HCT116 (cell line): ENCODE results near the gene NFASC. TPM values are rescaled to one million over a fixed set of nuclear protein-coding genes. Genes with fewer than 3 reads are reported as not detected.

Experiments
- ATAC-seq: fragments of 200-7000 bp; cut with Tn5 transposase; 2 replicates; pipeline ENCODE4 v1.9.1; 2020; ENCODE audit warnings: mild to moderate bottlenecking, moderate library complexity
- BruUV-seq: library from RNA; stranded (reverse); fragments of 400-500 nt; replicated peaks from 2 replicates; lab custom pipeline; 2021; lab: Mats Ljungman, UMichigan
- CTCF ChIA-PET: fragments of 300-600 bp; sonication (Branson Sonifier 250); formaldehyde crosslinking; loops from one replicate; lab custom pipeline; 2021; ENCODE audit warnings: antibody characterized with exemption; lab: Charles Lee
- POLR2A ChIA-PET: fragments of 300-600, 350-600 bp; sonication (Branson Sonifier 250); formaldehyde crosslinking; loops from one replicate; lab custom pipeline; 2021; ENCODE audit warnings: antibody characterized with exemption; lab: Charles Lee
- RAD21 ChIA-PET, 2 experiments: fragments of 300-600 bp; sonication (Branson Sonifier 250); formaldehyde crosslinking; loops; one replicate each; lab custom pipeline; 2023; ENCODE audit warnings: low total read pairs in 2 of 2; ENCODE audit not compliant: uncharacterized antibody in 2 of 2, unreplicated experiment in 2 of 2, low non-redundant PET in 1 of 2; lab: Charles Lee
- DNase-seq: peaks from one replicate; pipeline ENCODE4 v3.0.0-alpha.2; 2010; ENCODE audit warnings: low read depth, low spot score
- H2AFZ ChIP-seq: fragments of 200-600 bp; shearing (Covaris generic), sonication (generic); 2 replicates; pipeline ENCODE4 v1.6.1; 2017; ENCODE audit warnings: low read depth, mixed run types, mixed read lengths, antibody characterized with exemption, low read length; ENCODE audit not compliant: poor library complexity, severe bottlenecking
- H3K27ac ChIP-seq: 2 replicates; pipeline ENCODE4 v1.5.1; 2012; ENCODE audit warnings: low read depth, low read length
- H3K27me3 ChIP-seq: fragments of 200-600 bp; sonication (generic); 2 replicates; pipeline ENCODE4 v1.6.1; 2016; ENCODE audit warnings: mixed run types, low read length, mixed read lengths; ENCODE audit not compliant: insufficient read depth
- H3K36me3 ChIP-seq, 2 experiments: fragments of 200-500 bp in 1 of 2; fragments of 200-600 bp in 1 of 2; sonication (Bioruptor generic) in 1 of 2; sonication (generic) in 1 of 2; 2 replicates each; pipeline versions ENCODE4 v1.5.1 to v1.6.1; 2014 to 2016; ENCODE audit warnings: low read length in 2 of 2, inconsistent platforms in 1 of 2, mixed read lengths in 1 of 2, mixed run types in 1 of 2; ENCODE audit not compliant: insufficient read depth in 2 of 2, control insufficient read depth in 1 of 2
- H3K4me1 ChIP-seq, 2 experiments: fragments of 200-600 bp in 1 of 2; sonication (generic) in 1 of 2; 2 replicates each; pipeline versions ENCODE4 v1.5.1 to v1.6.1; 2012 to 2017; ENCODE audit warnings: low read length in 2 of 2, inconsistent platforms in 1 of 2, mild to moderate bottlenecking in 1 of 2, mixed read lengths in 1 of 2, mixed run types in 1 of 2, moderate library complexity in 1 of 2; ENCODE audit not compliant: insufficient read depth in 2 of 2, control insufficient read depth in 1 of 2
- H3K4me2 ChIP-seq: fragments of 200-600 bp; sonication (generic); 2 replicates; pipeline ENCODE4 v1.6.1; 2017; ENCODE audit warnings: mixed run types, low read length, mixed read lengths
- H3K4me3 ChIP-seq, 2 experiments: fragments of 200-600 bp in 1 of 2; sonication (generic) in 1 of 2; replicated peaks in 1 of 2; 2 replicates each; pipeline ENCODE4 v1.5.1; 2011 to 2016; ENCODE audit warnings: low read length in 2 of 2, control low read depth in 1 of 2, low read depth in 1 of 2, mild to moderate bottlenecking in 1 of 2, mixed read lengths in 1 of 2, mixed run types in 1 of 2
- H3K79me2 ChIP-seq: fragments of 200-600 bp; sonication (generic); 2 replicates; pipeline ENCODE4 v1.6.1; 2017; ENCODE audit warnings: mild to moderate bottlenecking, mixed run types, low read length, moderate library complexity, mixed read lengths; ENCODE audit not compliant: insufficient read depth
- H3K9ac ChIP-seq: fragments of 200-600 bp; sonication (generic); 2 replicates; pipeline ENCODE4 v1.6.1; 2016; ENCODE audit warnings: low read length, mixed read lengths
- H3K9me2 ChIP-seq: fragments of 200-600 bp; sonication (generic), shearing (Covaris generic); 2 replicates; pipeline ENCODE4 v1.6.1; 2017; ENCODE audit warnings: mixed run types, mild to moderate bottlenecking, moderate library complexity; ENCODE audit not compliant: insufficient read depth
- H3K9me3 ChIP-seq, 2 experiments: fragments of 200-500 bp in 1 of 2; fragments of 200-600 bp in 1 of 2; sonication (Bioruptor generic) in 1 of 2; sonication (generic) in 1 of 2; 2 replicates each; pipeline ENCODE4 v1.6.1; 2014 to 2017; ENCODE audit warnings: low read length in 2 of 2, mixed read lengths in 2 of 2, inconsistent platforms in 1 of 2, low read depth in 1 of 2, mild to moderate bottlenecking in 1 of 2, mixed run types in 1 of 2, moderate library complexity in 1 of 2; ENCODE audit not compliant: control insufficient read depth in 1 of 2, insufficient read depth in 1 of 2
- H4K20me1 ChIP-seq: fragments of 200-600 bp; sonication (generic), shearing (Covaris generic); 2 replicates; pipeline ENCODE4 v1.6.1; 2017; ENCODE audit warnings: mixed run types, mild to moderate bottlenecking, moderate library complexity; ENCODE audit not compliant: insufficient read depth
- CEBPB ChIP-seq: IDR thresholded peaks from 2 replicates; pipeline ENCODE4 v1.6.1; 2012; ENCODE audit warnings: low read depth
- CTCF ChIP-seq, 3 experiments: fragments of 200-600 bp in 1 of 3; sonication (generic) in 1 of 3; IDR thresholded peaks in 2 of 3; conservative IDR thresholded peaks in 1 of 3; 2 replicates each; pipeline ENCODE4 v1.5.1; 2012 to 2017; ENCODE audit warnings: low read depth in 2 of 3, low read length in 2 of 3, antibody characterized with exemption in 1 of 3, borderline replicate concordance in 1 of 3, control low read depth in 1 of 3, mild to moderate bottlenecking in 1 of 3, mixed read lengths in 1 of 3, mixed run types in 1 of 3, moderate library complexity in 1 of 3; ENCODE audit not compliant: insufficient read depth in 1 of 3
- ELF1 ChIP-seq: IDR thresholded peaks from 2 replicates; pipeline ENCODE4 v1.6.1; 2012; ENCODE audit warnings: low read depth, borderline replicate concordance
- EZH2 ChIP-seq: fragments of 200-600 bp; sonication (generic); IDR thresholded peaks from 2 replicates; pipeline ENCODE4 v1.6.1; 2017; ENCODE audit warnings: antibody characterized with exemption, mixed run types
- EZH2phosphoT487 ChIP-seq: fragments of 200-600 bp; IDR thresholded peaks from 2 replicates; pipeline ENCODE4 v1.6.1; 2018; ENCODE audit warnings: antibody characterized with exemption, borderline replicate concordance
- FOSL1 ChIP-seq: IDR thresholded peaks from 2 replicates; pipeline ENCODE4 v1.6.1; 2012; ENCODE audit warnings: low read depth
- POLR2A ChIP-seq: IDR thresholded peaks from 2 replicates; pipeline ENCODE4 v1.7.0; 2011; ENCODE audit warnings: borderline replicate concordance; ENCODE audit not compliant: insufficient read depth, insufficient read length; ENCODE audit errors: extremely low read depth
- POLR2AphosphoS5 ChIP-seq: IDR thresholded peaks from 2 replicates; pipeline ENCODE4 v1.6.1; 2011; ENCODE audit warnings: mild to moderate bottlenecking, low read depth, low read length, moderate library complexity
- RAD21 ChIP-seq: IDR thresholded peaks from 2 replicates; pipeline ENCODE4 v1.6.1; 2012; ENCODE audit warnings: low read depth, mild to moderate bottlenecking
- SP1 ChIP-seq: IDR thresholded peaks from 2 replicates; pipeline ENCODE4 v1.6.1; 2012; ENCODE audit warnings: low read depth
- SRF ChIP-seq: IDR thresholded peaks from 2 replicates; pipeline ENCODE4 v1.6.1; 2012; ENCODE audit warnings: low read depth
- TCF7L2 ChIP-seq: IDR thresholded peaks from 2 replicates; pipeline ENCODE4 v1.7.0; 2011; ENCODE audit warnings: borderline replicate concordance, inconsistent platforms; ENCODE audit not compliant: insufficient read depth, insufficient read length; ENCODE audit errors: extremely low read depth
- intact Hi-C: fragments of 100-400 bp; cut with micrococcal nuclease; formaldehyde crosslinking; loops from 2 replicates; pipeline ENCODE4 v1.10.0; 2022
- total RNA-seq: library from RNA; stranded (reverse); gene quantifications from one replicate; pipeline ENCODE4 v1.2.1, GENCODE V29; 2021; ENCODE audit not compliant: unreplicated experiment

Gene NFASC
- total RNA-seq, 1 experiment from 2014 or later: 0.57 TPM

- TF ChIP-seq TCF7L2 (no peak), SRF (no peak), SP1 (no peak), EZH2 (no peak), ELF1 (no peak), POLR2AphosphoS5 (no peak), RAD21 (no peak)
Observed at GRCh38 chr1:204920967-204921366, 50.3 kb downstream of the NFASC start (continued).

- Histone ChIP-seq H4K20me1 (no peaks in the 10 kb centered on the region), H3K27ac (no peak overlapping the region), H3K79me2 (no peaks in the 10 kb centered on the region), H3K4me1 (peaks cover 4 to 6% of the 10 kb centered on the region in 2 experiments; a peak in 3 of 4 replicates), H3K9me2 (no peaks in the 10 kb centered on the region), H3K27me3 (peaks cover 3% of the 10 kb centered on the region; the same call in 1 of the 2 replicates), H2AFZ (no peak overlapping the region), H3K4me2 (no peak overlapping the region), H3K9me3 (no peaks in the 10 kb centered on the region), H3K4me3 (no peak overlapping the region), H3K9ac (no peak overlapping the region), H3K36me3 (no peaks in the 10 kb centered on the region)
- no peak for TF ChIP-seq CEBPB
- no peak for TF ChIP-seq POLR2A
- no peak for TF ChIP-seq CTCF (IDR thresholded peaks at IDR 0.05 in 2 of 3, conservative IDR thresholded peaks at IDR 0.05 in 1 of 3; ENCODE audit: borderline replicate concordance in 1 of 3, insufficient read depth in 1 of 3, low read depth in 2 of 3, low read length in 2 of 3)
- TF ChIP-seq RAD21: no peak
- TF ChIP-seq FOSL1: no peak
- TF ChIP-seq EZH2phosphoT487: no peak
- no peak for TF ChIP-seq POLR2AphosphoS5
- DNase-seq: no peak
- CTCF ChIA-PET: no interaction called here
- RAD21 ChIA-PET: no interaction called here
- BruUV-seq: no TSS peak
- no peak for ATAC-seq
- POLR2A ChIA-PET: no interaction called here
- intact Hi-C loops: no loop called here
Observed at GRCh38 chr1:204921855-204922516, 51.3 kb downstream of the NFASC start.
